GM23248 (cell line): Measurements from ENCODE around the gene BCAS4.

Experiments
- EZH2 ChIP-seq: fragments of 200-600 bp; sonication (generic); IDR thresholded peaks from 2 replicates; pipeline ENCODE4 v1.6.1; 2018; ENCODE audit warnings: antibody characterized with exemption, mild to moderate bottlenecking; ENCODE audit not compliant: insufficient read depth, poor library complexity, severe bottlenecking
- EZH2phosphoT487 ChIP-seq: fragments of 200-600 bp; sonication (generic); IDR thresholded peaks from 2 replicates; pipeline ENCODE4 v1.6.1; 2018; ENCODE audit warnings: antibody characterized with exemption, moderate library complexity, mild to moderate bottlenecking, low read depth; ENCODE audit not compliant: insufficient read depth

DNA sequence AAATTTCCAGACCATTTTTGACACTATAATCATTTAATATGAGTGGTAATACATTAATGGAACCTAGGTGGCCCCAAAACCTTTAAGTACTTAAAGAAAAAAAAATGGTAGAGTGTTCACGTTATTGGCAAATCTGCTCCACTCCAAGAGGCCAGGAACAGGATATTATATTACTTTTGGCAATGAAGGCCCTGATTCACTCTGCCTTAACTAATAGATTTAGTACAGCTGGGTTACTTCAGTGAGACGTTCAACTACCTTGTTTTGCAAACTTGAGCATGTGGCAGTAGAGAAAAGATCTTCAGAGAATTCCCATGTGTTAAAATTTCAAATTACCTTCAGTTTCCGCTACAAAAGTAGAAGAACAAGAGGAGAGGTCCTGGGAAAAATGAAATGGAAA, 123.5 kb downstream of the BCAS4 start:
- TF ChIP-seq EZH2 (no peak), EZH2phosphoT487 (no peak)
